OCI-LY3 (cell line): ENCODE data around the gene INTS11.

Experiments
- H2AFZ ChIP-seq: fragments of 200-600, 300-600 bp; shearing (Covaris generic); 2 replicates; pipeline ENCODE4 v1.6.0; 2014; ENCODE audit warnings: antibody characterized with exemption, low read depth, low read length
- H3K27ac ChIP-seq: fragments of 200-600, 300-600 bp; sonication (generic); 2 replicates; pipeline ENCODE4 v1.5.1; 2014; ENCODE audit warnings: mild to moderate bottlenecking, low read length, moderate library complexity, mixed read lengths
- H3K27me3 ChIP-seq: fragments of 200-600, 300-600 bp; sonication (generic); 2 replicates; pipeline ENCODE4 v1.6.1; 2014; ENCODE audit warnings: low read depth, low read length, mixed read lengths
- H3K36me3 ChIP-seq: fragments of 200-600, 300-600 bp; sonication (generic); replicated peaks from 2 replicates; pipeline ENCODE3; 2014; ENCODE audit warnings: low read depth, low read length, mixed read lengths
- H3K4me1 ChIP-seq: fragments of 300-600, 200-600 bp; sonication (generic); 2 replicates; pipeline ENCODE4 v1.6.1; 2014; ENCODE audit warnings: low read length, mixed read lengths
- H3K4me2 ChIP-seq: fragments of 200-600, 300-600 bp; sonication (generic); 2 replicates; pipeline ENCODE4 v1.6.1; 2014; ENCODE audit warnings: low read length, mixed read lengths
- H3K4me3 ChIP-seq: fragments of 300-600, 200-600 bp; sonication (generic); 2 replicates; pipeline ENCODE4 v1.5.1; 2014; ENCODE audit warnings: antibody characterized with exemption, mild to moderate bottlenecking, low read length, moderate library complexity
- H3K79me2 ChIP-seq: fragments of 300-600, 200-600 bp; shearing (Covaris generic); 2 replicates; pipeline ENCODE4 v1.6.1; 2014; ENCODE audit warnings: mild to moderate bottlenecking, low read length, mixed read lengths
- H3K9ac ChIP-seq: fragments of 300-600, 200-600 bp; shearing (Covaris generic); 2 replicates; pipeline ENCODE4 v1.6.0; 2014; ENCODE audit warnings: mild to moderate bottlenecking, low read length, moderate library complexity
- H3K9me3 ChIP-seq: fragments of 200-600, 300-600 bp; shearing (Covaris generic); 2 replicates; pipeline ENCODE4 v1.6.1; 2014; ENCODE audit warnings: low read length, mixed read lengths; ENCODE audit not compliant: insufficient read depth
- H4K20me1 ChIP-seq: fragments of 200-600, 300-600 bp; sonication (generic); 2 replicates; pipeline ENCODE4 v1.6.1; 2016; ENCODE audit warnings: low read length, mixed read lengths; ENCODE audit not compliant: insufficient read depth
- CTCF ChIP-seq: fragments of 200-600, 300-600 bp; sonication (generic); IDR thresholded peaks from 2 replicates; pipeline ENCODE4 v1.5.1; 2014; ENCODE audit warnings: antibody characterized with exemption, low read length, low read depth
- EZH2phosphoT487 ChIP-seq: fragments of 200-600 bp; shearing (Covaris generic); IDR thresholded peaks from 2 replicates; pipeline ENCODE4 v1.6.1; 2018; ENCODE audit warnings: antibody characterized with exemption, mixed run types, low read depth

The INTS11 gene

GRCh38 chr1:1300352-1300739 lies 24.1 kb downstream of the INTS11 start:
- no peak for TF ChIP-seq EZH2phosphoT487
- TF ChIP-seq CTCF = no peak
- H3K4me3 ChIP-seq = no peak overlapping the region

GRCh38 chr1:1299686-1300351 lies 24.6 kb downstream of the INTS11 start:
- Histone ChIP-seq H2AFZ (no peak overlapping the region), H3K27me3 (no peaks in the 10 kb centered on the region), H3K4me1 (no peaks in the 10 kb centered on the region), H3K4me3 (no peak overlapping the region), H3K4me2 (no peak overlapping the region), H3K9ac (no peak overlapping the region), H4K20me1 (0 out of 2 replicates have a peak, but pooled peaks cover 3% of the 10 kb centered on the region), H3K9me3 (no peaks in the 10 kb centered on the region), H3K27ac (no peak overlapping the region), H3K79me2 (no peaks in the 10 kb centered on the region), H3K36me3 (no peaks in the 10 kb centered on the region)
- TF ChIP-seq EZH2phosphoT487 (no peak), CTCF (peak; percentile 33)

More at GRCh38 chr1:1300352-1300739, 24.1 kb downstream of the INTS11 start:
- H3K9me3 ChIP-seq = no peaks in the 10 kb centered on the region
- H2AFZ ChIP-seq = no peak overlapping the region
- H3K27ac ChIP-seq = no peak overlapping the region
- peaks cover 4% of the 10 kb centered on the region for H3K4me1 ChIP-seq
- no peaks in the 10 kb centered on the region for H3K27me3 ChIP-seq
- no peaks in the 10 kb centered on the region for H3K79me2 ChIP-seq
- no peak overlapping the region for H3K4me2 ChIP-seq
- H4K20me1 ChIP-seq = 0 out of 2 replicates have a peak, but pooled peaks cover 3% of the 10 kb centered on the region
- no peaks in the 10 kb centered on the region for H3K36me3 ChIP-seq
- no peak overlapping the region for H3K9ac ChIP-seq

GRCh38 chr1:1298861-1299685 lies 25.4 kb downstream of the INTS11 start:
- TF ChIP-seq CTCF (no peak), EZH2phosphoT487 (no peak)
- Histone ChIP-seq H3K9me3 (no peaks in the 10 kb centered on the region), H3K27ac (no peak overlapping the region), H3K4me1 (no peaks in the 10 kb centered on the region), H4K20me1 (0 out of 2 replicates have a peak, but pooled peaks cover 3% of the 10 kb centered on the region), H3K4me3 (no peak overlapping the region), H3K36me3 (no peaks in the 10 kb centered on the region), H3K9ac (no peak overlapping the region), H3K4me2 (no peak overlapping the region), H2AFZ (no peak overlapping the region), H3K79me2 (no peaks in the 10 kb centered on the region), H3K27me3 (no peaks in the 10 kb centered on the region)

GRCh38 chr1:1297802-1298424 lies 26.5 kb downstream of the INTS11 start:
- H3K9ac ChIP-seq = no peak overlapping the region
- H3K79me2 ChIP-seq = no peaks in the 10 kb centered on the region
- H3K9me3 ChIP-seq = no peaks in the 10 kb centered on the region
- H2AFZ ChIP-seq = no peak overlapping the region
- H3K27ac ChIP-seq = no peak overlapping the region
- no peak overlapping the region for H3K4me3 ChIP-seq
- H3K36me3 ChIP-seq = no peaks in the 10 kb centered on the region
- no peaks in the 10 kb centered on the region for H3K4me1 ChIP-seq
- no peak overlapping the region for H3K4me2 ChIP-seq
- no peaks in the 10 kb centered on the region for H3K27me3 ChIP-seq
- TF ChIP-seq EZH2phosphoT487 (no peak), CTCF (no peak)
- 0 out of 2 replicates have a peak, but pooled peaks cover 3% of the 10 kb centered on the region for H4K20me1 ChIP-seq
